ENCODE results near the gene TGFA.

The TGFA gene

GRCh38 chr2:70522627-70523026 lies 31.0 kb downstream of the TGFA start:
- WGBS (ENCODE audit: extremely low coverage, insufficient coverage, insufficient read length) = no CpG with 5 or more reads among the region's 5 CpGs
- Histone ChIP-seq H3K4me2 (ENCODE audit: low read length) (no peak overlapping the region), H2BK12ac (ENCODE audit: low read length) (no peak overlapping the region), H4K8ac (ENCODE audit: low read depth, low read length) (no peak overlapping the region), H3K9me3 (ENCODE audit: insufficient read depth, low read depth, low read length) (peaks cover 2% of the 10 kb centered on the region), H2BK120ac (ENCODE audit: insufficient read depth, low read length, poor library complexity) (no peak overlapping the region), H3K4ac (ENCODE audit: low read depth, low read length) (no peak overlapping the region), H2BK5ac (ENCODE audit: low read depth, low read length, poor library complexity) (no peak overlapping the region), H2AFZ (ENCODE audit: insufficient read depth, low read length, poor library complexity) (no peak overlapping the region), H2AK5ac (ENCODE audit: low read length) (no peak overlapping the region), H3K27ac (ENCODE audit: low read depth, low read length) (no peak overlapping the region), H4K91ac (ENCODE audit: low read depth, low read length) (no peak overlapping the region), H3K36me3 (ENCODE audit: control insufficient read depth in 1 of 2, insufficient read depth in 2 of 2, low read length in 2 of 2) (no peaks in the 10 kb centered on the region), H3K79me1 (ENCODE audit: low read length) (no peaks in the 10 kb centered on the region), H3K14ac (ENCODE audit: low read length) (no peak overlapping the region), H3K9ac (ENCODE audit: low read length) (no peak overlapping the region), H3K4me3 (ENCODE audit: low read depth, low read length) (no peak overlapping the region), H3K79me2 (ENCODE audit: control insufficient read depth, insufficient read depth, low read length, poor library complexity) (no peaks in the 10 kb centered on the region), H3K23ac (ENCODE audit: low read length) (no peak overlapping the region), H4K12ac (ENCODE audit: low read depth, low read length) (no peak overlapping the region), H3K4me1 (ENCODE audit: control insufficient read depth in 1 of 2, insufficient read depth in 2 of 2, low read length in 2 of 2) (peaks cover 0 to 7% of the 10 kb centered on the region in 2 experiments), H3K18ac (ENCODE audit: low read length) (no peak overlapping the region), H3K27me3 (ENCODE audit: insufficient read depth, low read length) (no peaks in the 10 kb centered on the region)
- no peak for DNase-seq

DNA sequence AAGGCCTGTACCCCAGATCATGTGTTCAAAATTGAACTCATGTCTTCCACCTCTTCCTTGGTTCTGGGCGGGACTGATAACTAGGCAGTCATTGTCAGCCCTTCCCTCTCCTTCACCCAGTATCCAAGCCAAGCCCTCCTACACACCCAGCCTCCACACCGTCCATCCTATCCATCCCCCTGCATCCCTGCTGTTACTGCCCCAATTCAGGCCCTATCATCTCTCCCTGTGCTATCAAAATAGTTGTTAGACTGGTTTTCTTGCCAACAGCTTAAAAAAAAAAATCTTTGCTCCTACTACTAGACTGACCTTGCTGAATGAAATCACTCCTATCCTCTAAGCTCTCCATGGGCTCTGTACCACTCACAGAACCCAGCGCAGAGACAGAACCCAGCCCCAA lies 32.8 kb downstream of the TGFA start:
- no peaks in the 10 kb centered on the region for H3K36me3 ChIP-seq (ENCODE audit: control insufficient read depth in 1 of 2, insufficient read depth in 2 of 2, low read length in 2 of 2)
- WGBS (ENCODE audit: extremely low coverage, insufficient coverage, insufficient read length) = no CpG with 5 or more reads among the region's 3 CpGs

GRCh38 chr2:70519453-70519852 lies 34.2 kb downstream of the TGFA start:
- Histone ChIP-seq H3K4me2 (ENCODE audit: low read length) (no peak overlapping the region), H3K9ac (ENCODE audit: low read length) (no peak overlapping the region), H3K4ac (ENCODE audit: low read depth, low read length) (no peak overlapping the region), H4K12ac (ENCODE audit: low read depth, low read length) (no peak overlapping the region), H2BK5ac (ENCODE audit: low read depth, low read length, poor library complexity) (no peak overlapping the region), H3K79me2 (ENCODE audit: control insufficient read depth, insufficient read depth, low read length, poor library complexity) (no peaks in the 10 kb centered on the region), H3K9me3 (ENCODE audit: insufficient read depth, low read depth, low read length) (peaks cover 3% of the 10 kb centered on the region), H2AFZ (ENCODE audit: insufficient read depth, low read length, poor library complexity) (no peak overlapping the region), H3K36me3 (ENCODE audit: control insufficient read depth in 1 of 2, insufficient read depth in 2 of 2, low read length in 2 of 2) (no peaks in the 10 kb centered on the region), H2AK5ac (ENCODE audit: low read length) (no peak overlapping the region), H2BK120ac (ENCODE audit: insufficient read depth, low read length, poor library complexity) (no peak overlapping the region), H3K27ac (ENCODE audit: low read depth, low read length) (no peak overlapping the region), H4K8ac (ENCODE audit: low read depth, low read length) (no peak overlapping the region), H4K91ac (ENCODE audit: low read depth, low read length) (no peak overlapping the region), H3K79me1 (ENCODE audit: low read length) (no peaks in the 10 kb centered on the region), H3K14ac (ENCODE audit: low read length) (no peak overlapping the region), H3K23ac (ENCODE audit: low read length) (no peak overlapping the region), H3K18ac (ENCODE audit: low read length) (no peak overlapping the region), H3K27me3 (ENCODE audit: insufficient read depth, low read length) (no peaks in the 10 kb centered on the region), H3K4me1 (ENCODE audit: control insufficient read depth in 1 of 2, insufficient read depth in 2 of 2, low read length in 2 of 2) (peaks cover 0 to 4% of the 10 kb centered on the region in 2 experiments), H2BK12ac (ENCODE audit: low read length) (no peak overlapping the region), H3K4me3 (ENCODE audit: low read depth, low read length) (no peak overlapping the region)
- DNase-seq = no peak
- WGBS (ENCODE audit: extremely low coverage, insufficient coverage, insufficient read length) = no CpG with 5 or more reads among the region's 2 CpGs

More for the DNA sequence above, 32.8 kb downstream of the TGFA start:
- no peak overlapping the region for H4K12ac ChIP-seq (ENCODE audit: low read depth, low read length)
- H3K27ac ChIP-seq (ENCODE audit: low read depth, low read length) = no peak overlapping the region
- no peak overlapping the region for H4K8ac ChIP-seq (ENCODE audit: low read depth, low read length)
- no peak overlapping the region for H2BK5ac ChIP-seq (ENCODE audit: low read depth, low read length, poor library complexity)
- no peak for DNase-seq
- no peak overlapping the region for H2BK120ac ChIP-seq (ENCODE audit: insufficient read depth, low read length, poor library complexity)
- no peak overlapping the region for H3K9ac ChIP-seq (ENCODE audit: low read length)
- no peaks in the 10 kb centered on the region for H3K79me1 ChIP-seq (ENCODE audit: low read length)
- H4K91ac ChIP-seq (ENCODE audit: low read depth, low read length) = no peak overlapping the region
- no peak overlapping the region for H2BK12ac ChIP-seq (ENCODE audit: low read length)
- H3K4me1 ChIP-seq (ENCODE audit: control insufficient read depth in 1 of 2, insufficient read depth in 2 of 2, low read length in 2 of 2) = peaks cover 0 to 7% of the 10 kb centered on the region in 2 experiments
- no peak overlapping the region for H3K4ac ChIP-seq (ENCODE audit: low read depth, low read length)
- no peak overlapping the region for H2AK5ac ChIP-seq (ENCODE audit: low read length)
- no peak overlapping the region for H2AFZ ChIP-seq (ENCODE audit: insufficient read depth, low read length, poor library complexity)
- no peak overlapping the region for H3K23ac ChIP-seq (ENCODE audit: low read length)
- no peaks in the 10 kb centered on the region for H3K27me3 ChIP-seq (ENCODE audit: insufficient read depth, low read length)
- no peak overlapping the region for H3K18ac ChIP-seq (ENCODE audit: low read length)
- H3K79me2 ChIP-seq (ENCODE audit: control insufficient read depth, insufficient read depth, low read length, poor library complexity) = no peaks in the 10 kb centered on the region
- H3K9me3 ChIP-seq (ENCODE audit: insufficient read depth, low read depth, low read length) = peaks cover 2% of the 10 kb centered on the region
- H3K4me3 ChIP-seq (ENCODE audit: low read depth, low read length) = no peak overlapping the region
- no peak overlapping the region for H3K4me2 ChIP-seq (ENCODE audit: low read length)
- no peak overlapping the region for H3K14ac ChIP-seq (ENCODE audit: low read length)

DNA sequence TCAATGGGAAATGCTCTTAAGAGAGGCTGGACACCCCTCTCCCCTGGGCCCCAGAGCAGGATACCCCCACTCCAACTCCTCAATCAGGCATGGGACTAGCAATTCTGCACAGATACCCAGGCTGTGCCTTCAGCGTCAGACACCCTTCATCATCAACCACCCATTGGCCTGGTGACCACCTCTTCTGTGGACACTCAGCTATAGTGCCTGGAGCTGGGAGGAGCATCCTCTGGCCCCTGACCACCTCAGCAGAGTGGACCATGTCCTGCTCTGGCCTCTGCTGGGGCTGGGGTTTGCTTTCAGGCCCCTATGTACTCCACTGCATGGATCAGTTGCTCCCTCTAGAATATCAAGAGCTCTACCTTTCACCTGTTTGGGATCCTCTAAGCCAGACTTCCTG lies 35.1 kb downstream of the TGFA start:
- Histone ChIP-seq H3K23ac (ENCODE audit: low read length) (no peak overlapping the region), H4K91ac (ENCODE audit: low read depth, low read length) (no peak overlapping the region), H3K4me1 (ENCODE audit: control insufficient read depth in 1 of 2, insufficient read depth in 2 of 2, low read length in 2 of 2) (no peaks in the 10 kb centered on the region), H4K8ac (ENCODE audit: low read depth, low read length) (no peak overlapping the region), H2BK12ac (ENCODE audit: low read length) (no peak overlapping the region), H2BK120ac (ENCODE audit: insufficient read depth, low read length, poor library complexity) (no peak overlapping the region), H4K12ac (ENCODE audit: low read depth, low read length) (no peak overlapping the region), H3K9ac (ENCODE audit: low read length) (no peak overlapping the region), H3K18ac (ENCODE audit: low read length) (no peak overlapping the region), H3K27ac (ENCODE audit: low read depth, low read length) (no peak overlapping the region), H3K79me1 (ENCODE audit: low read length) (no peaks in the 10 kb centered on the region), H2AFZ (ENCODE audit: insufficient read depth, low read length, poor library complexity) (no peak overlapping the region), H3K27me3 (ENCODE audit: insufficient read depth, low read length) (no peaks in the 10 kb centered on the region), H3K4ac (ENCODE audit: low read depth, low read length) (no peak overlapping the region), H3K4me2 (ENCODE audit: low read length) (no peak overlapping the region), H3K36me3 (ENCODE audit: control insufficient read depth in 1 of 2, insufficient read depth in 2 of 2, low read length in 2 of 2) (no peaks in the 10 kb centered on the region), H3K4me3 (ENCODE audit: low read depth, low read length) (no peak overlapping the region), H3K14ac (ENCODE audit: low read length) (no peak overlapping the region), H3K9me3 (ENCODE audit: insufficient read depth, low read depth, low read length) (peaks cover 3% of the 10 kb centered on the region), H2AK5ac (ENCODE audit: low read length) (no peak overlapping the region), H3K79me2 (ENCODE audit: control insufficient read depth, insufficient read depth, low read length, poor library complexity) (no peaks in the 10 kb centered on the region), H2BK5ac (ENCODE audit: low read depth, low read length, poor library complexity) (no peak overlapping the region)
- DNase-seq = no peak
- WGBS (ENCODE audit: extremely low coverage, insufficient coverage, insufficient read length) = no CpG with 5 or more reads among the region's 1 CpG

Data from trophoblast cell (in vitro differentiated cells and primary cell).